ENCODE measurements around the gene SLC26A3.

GRCh38 chr7:107758667-107759066 lies 44.4 kb downstream of the SLC26A3 start:
- no peak for TF ChIP-seq CTCF (IDR thresholded peaks at IDR 0.05; ENCODE audit: low read length)
- TF ChIP-seq EZH2 (optimal IDR thresholded peaks at IDR 0.05; ENCODE audit: low read depth, low read length): no peak
- TF ChIP-seq EZH2phosphoT487 (IDR thresholded peaks at IDR 0.05; ENCODE audit: low read length): no peak
